HPDE6-E6E7 (cell line): ENCODE results near the gene SAP130.

Experiments used
- DNase-seq: peaks from one replicate; pipeline ENCODE4 v3.0.0; 2011; ENCODE audit warnings: missing footprints; ENCODE audit errors: extremely low spot score

SAP130 gene

GRCh38 chr2:128026448-128027277 lies 1.2 kb downstream of the SAP130 start:
- no peak for DNase-seq

GRCh38 chr2:128024816-128025215 lies 3.0 kb downstream of the SAP130 start:
- no peak for DNase-seq

DNA sequence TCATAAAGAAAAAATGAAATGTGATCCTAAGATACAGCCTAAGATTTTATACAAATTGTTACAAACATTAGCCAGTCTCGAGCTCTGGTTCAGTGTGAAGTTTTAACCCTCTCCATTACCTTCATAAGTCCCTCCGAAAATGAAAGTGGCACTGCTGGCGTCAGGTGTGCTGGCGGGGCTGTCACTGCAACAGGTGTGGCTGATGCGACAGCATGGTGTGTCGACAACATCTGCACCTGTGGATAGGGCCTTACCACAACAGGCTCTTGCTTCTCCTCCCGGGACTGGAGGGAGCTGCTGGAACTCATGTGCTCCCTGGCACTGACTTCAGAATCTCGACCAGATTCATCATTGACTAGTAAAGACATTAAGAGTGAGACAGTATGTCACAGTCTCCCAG lies 10.3 kb downstream of the SAP130 start:
- DNase-seq: no peak

DNA sequence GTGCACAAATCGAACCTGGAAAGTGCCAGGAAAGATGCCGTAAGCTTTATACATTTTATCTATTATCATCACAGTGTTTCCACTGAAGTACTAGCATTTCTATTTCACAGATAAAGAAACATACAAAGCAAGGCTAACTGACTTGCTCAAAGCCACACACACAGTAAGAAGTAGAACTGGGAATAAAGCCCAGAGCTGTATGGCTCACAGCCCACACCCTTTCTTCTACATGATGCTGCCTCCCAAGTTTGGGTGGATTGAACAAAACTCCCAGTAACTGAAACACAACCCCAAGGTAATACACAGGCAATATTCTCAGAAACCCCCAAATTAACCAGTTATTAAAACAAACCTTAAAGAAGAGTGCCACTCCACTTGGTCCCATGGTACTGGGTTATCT lies 11.2 kb downstream of the SAP130 start:
- DNase-seq: no peak

GRCh38 chr2:128012698-128013097 lies 15.2 kb downstream of the SAP130 start:
- no peak for DNase-seq

- no peak for DNase-seq
Observed at GRCh38 chr2:128008074-128008672, 19.7 kb downstream of the SAP130 start.

- DNase-seq: no peak
Observed at GRCh38 chr2:128004509-128004908, 23.4 kb downstream of the SAP130 start.

DNA sequence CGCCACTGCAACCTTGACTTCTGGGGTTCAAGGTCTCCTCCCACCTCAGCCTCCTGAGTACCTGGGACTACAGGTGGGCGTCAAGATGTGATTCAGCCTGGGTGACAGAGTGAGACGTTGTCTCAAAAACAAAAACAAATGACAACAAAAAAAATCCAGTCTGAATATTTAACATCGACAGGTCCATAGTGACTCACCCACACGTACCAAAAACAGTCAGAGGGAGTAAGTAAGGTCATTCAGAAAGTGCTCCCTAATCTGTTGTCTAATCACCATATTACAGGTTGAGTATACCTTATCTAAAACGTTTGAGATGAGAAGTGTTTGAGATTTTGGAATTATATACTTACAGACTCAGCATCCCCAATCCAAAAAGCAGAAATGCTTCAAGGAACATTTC lies 24.4 kb downstream of the SAP130 start:
- DNase-seq: no peak

GRCh38 chr2:127996160-127996559 lies 31.7 kb downstream of the SAP130 start:
- DNase-seq: no peak

DNA sequence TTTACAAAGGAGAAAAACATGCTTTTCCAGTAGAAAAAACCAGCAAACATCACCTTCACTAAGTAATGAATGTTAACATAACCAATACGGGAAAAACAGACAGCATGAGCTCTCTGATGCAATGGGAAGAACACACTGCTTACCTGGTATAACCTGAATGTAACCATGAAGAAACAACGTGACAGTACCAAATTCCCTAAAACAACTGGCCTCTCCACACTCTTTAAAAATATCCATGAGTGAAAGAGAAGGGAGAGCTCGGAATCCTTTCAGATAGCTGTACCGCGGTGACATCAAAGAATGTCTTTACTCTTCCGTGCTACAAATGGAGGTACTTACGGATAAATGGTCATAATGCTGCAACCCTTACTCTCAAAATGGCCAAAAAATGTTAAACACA lies 32.1 kb downstream of the SAP130 start:
- DNase-seq: no peak

- no peak for DNase-seq
Observed at GRCh38 chr2:127993659-127994058, 34.2 kb downstream of the SAP130 start.

GRCh38 chr2:127991742-127992141 lies 36.1 kb downstream of the SAP130 start:
- no peak for DNase-seq

DNA sequence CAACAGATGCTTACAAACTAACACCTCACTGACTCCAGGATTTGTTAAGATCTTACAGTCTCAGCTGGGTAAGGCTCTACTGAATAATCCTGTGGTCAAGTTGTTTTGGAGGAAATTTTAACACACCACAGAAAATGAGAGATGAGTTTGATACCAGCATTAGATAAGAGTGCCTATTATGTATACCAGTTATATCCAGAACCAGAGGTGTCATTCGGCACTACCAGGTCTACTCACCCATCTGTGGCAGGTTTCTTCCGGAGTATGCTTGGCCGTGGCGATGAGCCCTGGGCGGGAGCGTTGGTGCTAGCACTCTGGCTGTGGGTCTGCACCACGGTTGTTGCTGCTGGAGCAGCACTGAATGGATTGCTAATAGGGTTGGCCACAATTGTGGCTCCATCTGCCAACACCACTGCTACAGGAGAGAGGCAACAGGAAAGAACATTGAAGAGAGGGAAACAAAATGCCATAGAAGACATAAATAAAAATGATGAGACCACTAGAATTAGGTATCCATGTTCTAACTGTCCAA lies 41.2 kb downstream of the SAP130 start:
- no peak for DNase-seq

GRCh38 chr2:127985735-127986134 lies 42.1 kb downstream of the SAP130 start:
- DNase-seq: no peak

DNA sequence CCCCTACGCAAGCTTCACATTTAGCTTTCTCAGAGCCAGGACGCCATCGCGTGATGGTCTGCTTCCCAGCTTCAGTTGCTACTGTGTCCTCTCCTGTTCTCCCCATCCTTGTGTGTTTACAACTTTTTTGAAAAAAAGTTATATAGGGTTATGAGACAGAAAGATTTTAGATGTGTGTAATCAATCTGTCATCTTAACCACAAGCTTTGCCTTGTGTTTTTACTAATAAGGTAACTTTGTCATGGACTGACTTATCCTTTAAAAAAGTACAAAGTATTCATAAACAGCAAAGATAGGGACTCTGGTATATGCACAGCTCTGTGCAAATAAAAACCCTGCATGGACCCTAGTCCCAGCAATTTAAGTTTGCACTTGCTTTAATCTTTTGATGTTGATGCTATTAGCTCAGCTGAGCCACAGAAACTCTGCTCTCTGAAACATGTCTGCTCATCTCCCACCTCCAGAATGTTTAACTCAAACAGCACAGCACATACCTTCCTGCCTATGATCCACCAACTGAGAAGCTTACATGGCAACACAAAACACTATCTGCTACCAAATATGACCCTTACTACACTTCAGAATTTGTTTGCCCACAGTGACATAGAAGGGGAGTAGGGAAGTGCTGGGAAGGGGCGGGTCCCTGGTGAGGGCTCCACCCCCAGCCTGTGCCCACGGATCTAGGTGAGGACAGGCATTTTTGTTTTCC lies 42.7 kb downstream of the SAP130 start:
- DNase-seq: no peak

DNA sequence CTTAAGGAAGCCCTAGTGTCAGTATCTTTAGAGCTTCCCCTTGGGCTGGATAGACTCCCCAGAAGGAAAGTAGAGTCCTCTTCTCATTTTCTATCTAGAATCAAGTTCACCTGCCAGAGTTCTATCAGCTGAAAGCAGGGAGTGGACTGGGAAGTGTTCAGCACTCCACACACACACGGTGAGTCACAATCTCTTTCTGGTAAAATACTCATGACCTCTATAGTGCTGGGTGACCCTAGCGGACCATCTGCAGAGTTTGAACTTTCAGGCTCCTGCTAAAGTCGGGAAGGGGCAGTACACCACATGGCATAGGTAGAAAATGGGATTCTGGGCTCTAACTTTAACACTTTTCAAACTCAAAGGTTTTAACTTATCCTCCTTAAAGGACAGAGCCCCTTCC lies 43.3 kb downstream of the SAP130 start:
- DNase-seq: no peak

DNA sequence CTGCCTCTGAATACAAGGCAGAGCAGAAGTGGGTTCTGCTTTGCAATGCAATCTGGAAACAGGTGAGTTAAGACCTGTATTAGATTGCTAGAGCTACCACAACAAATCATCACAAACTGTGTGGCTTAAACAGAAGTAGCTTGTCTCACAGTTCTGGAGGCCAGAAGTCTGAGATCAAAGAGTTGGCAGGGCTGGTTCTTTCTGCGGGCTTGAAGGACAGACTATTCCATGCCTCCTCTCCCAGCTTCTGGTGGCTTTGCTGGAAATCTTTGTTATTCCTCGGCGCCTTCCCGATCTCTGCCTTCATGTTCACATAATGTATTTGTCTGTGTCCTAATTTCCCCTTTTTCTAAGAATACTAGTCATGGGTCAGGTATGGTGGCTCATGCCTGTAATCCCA lies 58.4 kb downstream of the SAP130 start:
- no peak for DNase-seq

GRCh38 chr2:127968610-127969339 lies 59.1 kb downstream of the SAP130 start:
- DNase-seq: no peak

GRCh38 chr2:127961729-127962128 lies 66.1 kb downstream of the SAP130 start:
- DNase-seq: no peak

DNA sequence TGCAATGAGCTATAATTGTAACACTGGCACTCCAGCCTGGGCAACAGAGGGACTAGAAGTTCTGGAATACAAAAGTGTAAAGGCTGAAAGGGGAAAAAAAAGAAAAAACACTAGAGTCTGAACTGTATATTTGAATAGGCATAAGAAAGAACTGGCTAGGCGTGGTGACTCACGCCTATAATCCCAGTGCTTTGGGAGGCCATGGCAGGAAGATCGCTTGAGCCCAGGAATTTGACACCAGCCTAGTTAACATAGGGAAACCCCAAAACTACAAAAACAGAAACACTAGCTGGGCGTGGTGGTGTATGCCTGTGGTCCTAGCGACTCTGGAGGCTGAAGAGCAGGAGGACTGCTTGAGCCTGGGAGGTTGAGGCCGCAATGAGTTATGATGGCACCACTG lies 70.6 kb downstream of the SAP130 start:
- DNase-seq: no peak

DNA sequence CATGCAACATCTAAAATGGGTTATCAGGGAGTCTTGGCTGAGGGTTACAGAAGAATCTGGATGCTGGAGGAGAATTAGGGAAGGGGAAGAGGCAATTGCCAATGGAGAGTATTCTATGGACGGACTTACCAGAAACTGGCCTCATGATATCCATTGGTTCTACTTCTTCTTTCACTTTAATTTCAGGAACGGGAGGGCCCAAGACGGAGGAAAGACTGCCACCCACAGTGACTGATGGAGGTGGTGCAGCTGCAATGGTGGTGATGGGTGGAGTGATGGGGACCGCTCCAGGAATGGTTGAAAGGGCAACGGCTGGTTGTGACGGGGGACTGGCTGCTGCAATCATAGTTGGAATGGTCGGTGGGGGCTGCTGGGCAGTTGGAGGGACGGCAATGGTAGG lies 73.0 kb downstream of the SAP130 start:
- DNase-seq: no peak

DNA sequence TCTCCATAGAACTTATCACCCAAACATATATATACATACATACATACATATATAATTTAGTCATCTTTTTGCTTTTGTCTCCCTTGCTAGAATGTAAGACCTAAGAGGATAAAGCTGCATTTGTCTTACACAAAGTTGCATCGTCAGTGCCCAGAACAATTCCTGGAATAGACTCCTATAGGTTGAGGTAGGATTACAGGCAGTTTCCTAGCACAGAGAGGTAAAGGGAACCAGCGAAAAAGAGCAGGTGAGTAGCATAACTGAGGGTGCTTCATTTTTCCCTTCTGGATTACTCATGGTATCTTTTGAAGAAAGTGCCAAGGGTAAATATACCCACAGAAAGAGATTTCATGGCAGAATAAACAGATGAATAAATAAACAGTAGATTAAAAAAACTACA lies 74.0 kb downstream of the SAP130 start:
- no peak for DNase-seq
